GM20000 (cell line): ENCODE results near the gene SH3BP2.

Experiments
- DNase-seq: peaks from one replicate; pipeline ENCODE4 v3.0.0; 2012; ENCODE audit warnings: low spot score
- TF ChIP-seq, protein P1 (sequence below): IDR thresholded peaks from 2 replicates; pipeline ENCODE4 v1.5.1; 2012; ENCODE audit warnings: mild to moderate bottlenecking, control low read depth; ENCODE audit errors: extremely low read depth, missing control alignments

SH3BP2 gene

DNA sequence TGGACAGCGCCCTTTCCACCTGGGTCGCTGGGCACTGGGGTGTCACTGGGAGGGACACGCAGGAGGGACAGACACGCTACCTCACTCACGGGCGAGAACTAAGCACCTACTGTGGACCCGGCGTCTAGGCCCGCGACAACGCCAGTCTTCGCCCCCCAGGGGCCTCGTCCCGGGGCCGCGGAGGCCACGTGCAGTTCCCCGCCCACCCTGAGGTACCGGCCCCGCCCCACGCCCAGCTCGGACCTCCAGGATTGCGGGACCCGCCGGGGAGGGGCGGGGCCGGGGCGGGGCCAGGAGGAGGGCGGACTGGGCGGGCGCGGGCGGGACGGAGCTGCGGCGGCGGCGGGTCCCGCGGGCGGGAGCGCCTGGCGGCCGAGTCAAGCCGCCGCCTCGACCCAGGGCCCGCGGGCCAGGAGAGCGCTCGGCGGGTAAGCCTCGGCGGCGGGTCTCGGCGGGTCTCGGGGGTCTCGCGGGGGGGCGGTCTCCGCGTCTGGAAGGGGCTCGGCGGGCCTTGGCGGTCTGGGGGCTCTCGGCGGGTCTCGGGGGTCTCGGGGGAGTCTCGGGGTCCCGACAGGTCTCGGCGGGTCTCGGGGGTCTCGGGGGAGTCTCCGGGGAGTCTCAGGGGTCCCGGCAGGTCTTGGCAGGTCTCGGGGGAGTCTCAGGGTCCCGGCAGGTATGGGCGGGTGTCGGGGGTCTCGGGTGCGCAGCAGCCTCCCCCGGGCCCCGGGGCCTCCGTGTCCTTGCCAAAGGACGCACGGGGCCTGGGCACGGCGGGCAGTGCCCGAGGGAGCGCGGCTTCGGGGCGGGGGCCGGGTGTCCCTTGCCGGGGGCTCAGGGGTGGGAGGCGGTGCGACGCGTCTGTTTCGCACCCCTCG, at the start of gene SH3BP2:
TSS of gene SH3BP2 (plus strand) at position 375 of the 875 bp plus-strand sequence. CDS start 27,533 bp downstream, outside the sequence.
- TF ChIP-seq, protein P1, sequence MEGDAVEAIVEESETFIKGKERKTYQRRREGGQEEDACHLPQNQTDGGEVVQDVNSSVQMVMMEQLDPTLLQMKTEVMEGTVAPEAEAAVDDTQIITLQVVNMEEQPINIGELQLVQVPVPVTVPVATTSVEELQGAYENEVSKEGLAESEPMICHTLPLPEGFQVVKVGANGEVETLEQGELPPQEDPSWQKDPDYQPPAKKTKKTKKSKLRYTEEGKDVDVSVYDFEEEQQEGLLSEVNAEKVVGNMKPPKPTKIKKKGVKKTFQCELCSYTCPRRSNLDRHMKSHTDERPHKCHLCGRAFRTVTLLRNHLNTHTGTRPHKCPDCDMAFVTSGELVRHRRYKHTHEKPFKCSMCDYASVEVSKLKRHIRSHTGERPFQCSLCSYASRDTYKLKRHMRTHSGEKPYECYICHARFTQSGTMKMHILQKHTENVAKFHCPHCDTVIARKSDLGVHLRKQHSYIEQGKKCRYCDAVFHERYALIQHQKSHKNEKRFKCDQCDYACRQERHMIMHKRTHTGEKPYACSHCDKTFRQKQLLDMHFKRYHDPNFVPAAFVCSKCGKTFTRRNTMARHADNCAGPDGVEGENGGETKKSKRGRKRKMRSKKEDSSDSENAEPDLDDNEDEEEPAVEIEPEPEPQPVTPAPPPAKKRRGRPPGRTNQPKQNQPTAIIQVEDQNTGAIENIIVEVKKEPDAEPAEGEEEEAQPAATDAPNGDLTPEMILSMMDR, result no peak
- peak; percentile 90 for DNase-seq

DNA sequence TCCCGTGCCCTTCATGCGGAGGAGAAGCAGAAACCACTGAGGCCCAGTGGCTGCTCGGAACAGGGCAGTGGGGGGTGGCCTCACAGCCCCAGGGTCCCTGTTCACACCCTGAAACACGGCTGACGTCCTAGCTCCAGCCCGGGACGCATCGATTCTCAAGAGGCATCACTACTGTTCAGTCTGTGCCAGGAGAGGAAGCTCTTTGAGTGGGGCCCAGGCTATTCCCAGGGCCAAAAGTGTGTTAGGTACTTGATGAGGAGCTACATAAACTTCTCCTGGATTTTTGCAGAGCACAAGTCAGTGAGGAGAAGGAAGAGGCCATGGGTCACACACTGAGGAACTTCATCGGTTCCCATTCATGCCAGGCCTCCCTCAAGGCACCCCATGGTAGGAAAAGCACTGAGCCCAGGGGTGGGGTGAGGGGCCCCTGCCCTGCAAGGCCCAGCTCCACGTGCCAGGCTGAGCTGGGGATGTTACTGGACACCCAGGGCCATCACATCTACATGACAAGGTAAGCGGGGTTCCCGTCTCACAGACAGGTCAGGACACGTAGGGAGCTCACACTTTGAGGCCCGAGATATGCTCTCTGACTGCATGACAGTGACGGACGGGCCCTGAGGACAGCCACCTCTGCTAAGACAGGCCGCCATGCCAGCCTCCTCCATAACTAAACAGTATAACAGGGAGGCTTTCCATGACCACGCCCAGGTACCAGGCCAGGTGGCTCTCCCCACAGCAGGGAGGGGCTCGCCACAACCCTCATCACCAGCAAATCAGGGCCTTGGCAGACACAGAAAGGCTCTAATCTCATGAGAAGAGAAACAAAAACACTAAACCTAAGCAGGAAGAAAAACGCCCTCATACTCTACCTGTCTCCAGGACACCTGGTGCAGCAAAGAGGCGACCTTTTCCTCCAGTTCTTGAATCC, 49.1 kb upstream of the SH3BP2 start:
- TF ChIP-seq, protein P1, result no peak
- no peak for DNase-seq

GRCh38 chr4:2744576-2745270, 48.2 kb upstream of the SH3BP2 start:
- DNase-seq, result no peak
- TF ChIP-seq, protein P1, result no peak

GRCh38 chr4:2745516-2745915, 47.4 kb upstream of the SH3BP2 start:
- no peak for DNase-seq
- TF ChIP-seq, protein P1, result no peak

- peak; percentile 93 for DNase-seq
These were observed 46.7 kb upstream of the SH3BP2 start for GRCh38 chr4:2745981-2746806.

More at GRCh38 chr4:2745981-2746806, 46.7 kb upstream of the SH3BP2 start:
- TF ChIP-seq, protein P1, result no peak
